HK-2 (cell line): Measurements from ENCODE around the gene PNPLA8.
A peak's percentile ranks its signal among the peaks of the same experiment; 100 is the strongest.
"Not testable (repeated sequence)": the region's sequence is repeated elsewhere in the genome, so short reads cannot be mapped to it uniquely, and the experiment has no call there.

Experiments
- DNase-seq: peaks from one replicate; pipeline ENCODE4 v3.0.0-alpha.2; 2018; ENCODE audit not compliant: unreplicated experiment

Gene PNPLA8

GRCh38 chr7:108528183-108528712, 2.3 kb upstream of the PNPLA8 start:
- no peak for DNase-seq

GRCh38 chr7:108526768-108527017, 758 bp upstream of the PNPLA8 start:
- no peak for DNase-seq

DNA sequence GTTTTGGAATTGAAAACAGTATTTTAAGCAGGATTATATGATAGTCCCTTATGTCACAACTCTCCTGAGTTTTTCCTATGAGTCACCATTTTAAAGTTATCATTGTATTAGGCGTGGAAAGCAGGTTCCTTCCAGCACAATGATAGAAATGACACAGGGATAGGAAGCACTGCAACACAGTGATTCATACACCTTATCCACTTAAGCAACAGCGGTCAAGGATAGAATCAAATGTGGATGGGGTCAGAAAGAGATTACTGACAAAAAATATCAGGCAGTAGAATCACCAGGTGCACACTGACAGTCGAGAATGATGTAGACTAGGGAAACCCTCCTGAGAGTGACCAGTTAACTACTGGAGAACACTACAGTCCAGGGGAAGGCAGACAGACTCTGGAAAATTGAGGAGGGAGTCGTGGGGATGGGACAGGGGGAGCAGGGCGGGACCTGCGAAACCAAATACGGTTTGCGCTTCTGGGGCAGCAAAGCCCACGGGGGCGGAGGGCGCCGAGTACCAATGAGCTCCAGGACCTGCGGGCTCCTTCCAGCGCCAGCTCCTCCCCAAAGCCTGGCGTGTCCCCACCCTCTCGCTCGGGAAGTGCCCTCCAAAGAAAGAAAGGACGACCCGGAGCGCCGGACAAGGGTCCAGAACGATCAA, 479 bp downstream of the PNPLA8 start:
- no peak for DNase-seq

DNA sequence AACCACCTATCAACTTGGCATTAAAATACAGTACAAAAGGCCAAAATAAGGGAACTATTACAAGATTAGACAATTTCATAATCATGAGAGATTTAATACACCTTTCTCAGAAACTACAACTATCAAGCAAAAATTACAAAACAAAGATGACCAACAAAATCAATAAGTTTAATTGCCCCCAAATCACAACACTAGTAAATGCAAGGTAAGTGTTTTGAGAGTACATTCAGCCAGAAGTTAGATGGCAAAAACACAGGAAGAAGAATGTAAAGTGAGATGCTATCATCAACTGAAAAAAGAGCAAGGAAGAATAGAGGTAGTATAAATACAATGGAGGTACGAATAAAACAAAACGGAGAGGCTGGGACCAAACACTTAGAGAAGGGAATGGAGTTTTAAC, 3.2 kb downstream of the PNPLA8 start:
- no peak for DNase-seq

- DNase-seq = no peak
These were observed 8.0 kb downstream of the PNPLA8 start for GRCh38 chr7:108517951-108518350.

DNA sequence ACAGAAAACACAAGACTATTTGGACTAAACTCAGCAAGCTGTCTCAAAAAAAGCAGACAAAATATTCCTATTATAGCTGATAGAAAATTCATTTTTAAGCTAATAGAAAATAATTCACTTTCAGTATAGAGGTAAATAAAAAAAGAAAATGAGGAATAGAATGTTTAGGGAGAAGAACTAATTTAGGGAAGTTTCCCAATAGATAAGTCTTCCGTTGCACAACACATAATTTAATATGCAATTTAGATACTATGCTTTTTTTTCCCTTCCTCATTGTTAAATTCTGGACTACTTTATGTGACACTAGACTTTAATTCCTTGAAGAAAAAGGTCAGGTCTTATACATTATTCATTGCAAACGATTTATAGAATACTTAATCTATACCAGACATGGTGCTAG, 10.3 kb downstream of the PNPLA8 start:
- DNase-seq = no peak

GRCh38 chr7:108515013-108515412, 10.9 kb downstream of the PNPLA8 start:
- no peak for DNase-seq

DNA sequence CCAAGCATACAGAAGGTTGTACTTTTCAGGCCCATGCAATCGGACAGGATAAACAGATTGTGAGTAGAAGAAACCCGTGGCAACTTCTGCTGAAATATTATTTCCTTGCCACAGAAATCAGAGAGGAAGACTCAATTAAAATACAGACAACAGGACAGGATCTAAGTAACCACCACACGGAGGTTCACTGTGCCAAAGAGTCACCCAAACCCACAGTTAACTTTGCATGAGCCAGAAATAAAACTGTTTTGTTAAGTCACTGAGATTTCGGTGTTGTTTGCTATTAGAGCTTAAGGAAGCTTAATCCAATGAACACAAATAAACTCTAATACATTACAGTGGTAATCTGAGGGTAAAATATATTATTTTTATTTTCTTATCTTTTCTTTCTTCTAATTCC, 14.0 kb downstream of the PNPLA8 start:
- DNase-seq = no peak

DNA sequence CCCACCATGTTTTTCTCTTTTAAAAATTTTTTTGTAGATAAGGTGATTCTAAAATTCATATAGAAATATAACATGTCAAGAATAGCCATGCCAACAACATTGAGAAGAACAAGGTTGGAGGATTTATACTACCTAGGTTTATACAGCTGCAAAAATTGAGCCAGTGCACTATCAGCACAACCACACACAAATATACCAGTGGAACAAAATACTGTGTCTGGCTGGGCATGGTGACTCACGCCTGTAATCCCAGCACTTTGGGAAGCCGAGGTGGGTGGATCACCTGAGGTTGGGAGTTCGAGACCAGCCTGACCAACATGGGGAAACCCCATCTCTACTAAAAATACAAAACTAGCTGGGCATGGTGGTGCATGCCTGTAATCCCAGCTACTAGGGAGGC, 21.4 kb downstream of the PNPLA8 start:
- not testable (repeated sequence) for DNase-seq

- DNase-seq = no peak
These were observed 22.6 kb downstream of the PNPLA8 start for GRCh38 chr7:108503112-108504026.

DNA sequence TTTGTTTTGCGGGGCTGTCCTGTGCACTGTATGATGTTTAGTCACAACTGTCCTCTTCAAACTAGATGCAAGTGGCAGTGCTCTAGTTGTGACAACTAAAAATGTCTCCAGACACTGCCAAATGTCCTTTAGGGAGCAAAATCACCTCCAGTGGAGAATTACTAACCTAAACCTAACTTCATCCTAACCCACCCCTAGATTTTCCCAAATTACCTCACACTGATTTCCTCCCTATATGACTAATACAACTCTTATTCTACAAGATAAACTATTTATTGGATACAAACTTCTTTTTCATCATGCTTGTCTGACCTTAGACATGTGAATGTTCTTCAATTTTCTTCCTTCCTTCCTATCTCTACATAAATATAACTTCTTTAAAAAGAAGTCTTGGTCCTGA, 26.4 kb downstream of the PNPLA8 start:
- DNase-seq = no peak

DNA sequence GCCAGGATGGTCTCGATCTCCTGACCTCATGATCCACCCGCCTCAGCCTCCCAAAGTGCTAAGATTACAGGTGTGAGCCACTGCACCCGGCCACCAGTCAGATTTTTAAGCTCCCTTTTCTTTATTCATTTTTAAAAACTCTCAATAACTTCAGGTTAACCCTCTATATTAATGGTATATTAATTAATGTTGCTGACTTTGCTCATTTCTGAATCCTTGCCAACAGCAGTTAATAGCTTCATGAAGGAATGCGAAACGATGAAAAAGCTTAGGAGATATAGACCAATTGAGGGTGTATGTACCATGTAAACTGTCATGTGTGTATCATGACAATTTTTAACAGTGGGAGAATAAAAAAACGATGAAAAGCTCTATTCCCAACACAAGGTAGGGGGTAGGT, 27.5 kb downstream of the PNPLA8 start:
- DNase-seq = no peak

DNA sequence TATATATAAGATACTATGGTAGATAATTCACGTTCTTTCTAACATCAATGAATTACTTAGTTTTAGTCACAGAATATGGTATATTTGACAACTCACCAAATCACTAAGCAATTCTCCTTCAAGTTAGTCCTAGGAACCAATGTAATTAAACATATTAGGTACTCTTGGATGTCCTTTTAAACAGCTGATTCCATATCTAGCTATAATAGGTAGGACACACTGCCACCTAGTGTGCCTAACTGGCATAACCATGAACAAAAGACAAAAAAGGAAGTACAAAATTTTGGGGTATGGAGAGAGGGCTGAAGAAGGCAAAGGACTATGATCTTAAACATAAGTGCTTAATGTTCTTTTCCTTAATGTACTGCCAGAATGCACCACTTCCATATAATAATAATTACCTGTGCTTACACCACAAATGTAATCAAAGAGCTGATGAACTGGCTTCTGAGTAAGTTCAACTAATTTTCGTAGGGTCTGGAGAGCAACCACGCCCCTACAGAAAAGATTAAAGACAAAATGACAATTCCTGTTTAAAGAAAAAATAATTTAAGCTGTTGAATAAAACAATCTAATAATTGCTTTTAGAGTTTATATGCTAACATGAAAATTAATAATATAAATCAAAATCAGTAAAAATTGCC, 28.7 kb downstream of the PNPLA8 start:
- DNase-seq = peak; percentile 11

- peak; percentile 81 for DNase-seq
These were observed 33.2 kb downstream of the PNPLA8 start for GRCh38 chr7:108492742-108493141.

DNA sequence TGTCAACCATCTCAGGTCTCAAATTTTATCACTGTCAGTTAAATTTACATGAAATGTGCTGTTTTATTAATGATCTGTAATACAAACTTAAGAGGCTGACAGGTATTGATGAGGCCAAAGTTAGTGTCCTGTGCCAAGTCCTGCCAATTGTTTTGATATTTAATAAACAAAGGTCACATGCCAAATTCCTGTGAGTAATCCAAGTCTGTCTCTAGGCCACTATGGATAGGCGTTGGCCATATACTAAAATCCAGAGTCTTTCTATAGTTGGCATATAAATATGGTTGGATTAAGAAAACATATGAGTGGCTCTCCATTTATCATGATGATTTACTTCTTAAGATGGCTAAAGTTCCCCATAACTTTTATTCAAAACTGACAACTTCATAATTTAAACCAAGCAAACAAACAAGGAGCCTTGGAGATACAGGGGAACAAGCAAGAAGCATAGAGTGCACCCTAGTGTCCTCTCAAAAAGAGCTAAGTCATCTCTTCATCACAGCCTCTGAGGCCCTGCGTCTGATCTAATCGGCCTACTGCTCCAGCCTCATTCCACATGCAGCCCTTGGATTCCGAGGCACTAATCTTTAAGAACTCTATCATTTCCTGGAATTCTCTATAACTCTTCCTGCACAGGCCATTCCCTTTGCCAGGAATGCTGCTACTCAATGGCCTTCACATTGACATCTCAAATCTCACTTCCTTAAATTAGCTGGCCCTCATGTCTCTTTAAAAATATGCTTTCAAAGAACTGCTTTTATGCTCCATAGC, 37.0 kb downstream of the PNPLA8 start:
- DNase-seq = no peak

GRCh38 chr7:108487646-108488045, 38.3 kb downstream of the PNPLA8 start:
- DNase-seq = no peak

DNA sequence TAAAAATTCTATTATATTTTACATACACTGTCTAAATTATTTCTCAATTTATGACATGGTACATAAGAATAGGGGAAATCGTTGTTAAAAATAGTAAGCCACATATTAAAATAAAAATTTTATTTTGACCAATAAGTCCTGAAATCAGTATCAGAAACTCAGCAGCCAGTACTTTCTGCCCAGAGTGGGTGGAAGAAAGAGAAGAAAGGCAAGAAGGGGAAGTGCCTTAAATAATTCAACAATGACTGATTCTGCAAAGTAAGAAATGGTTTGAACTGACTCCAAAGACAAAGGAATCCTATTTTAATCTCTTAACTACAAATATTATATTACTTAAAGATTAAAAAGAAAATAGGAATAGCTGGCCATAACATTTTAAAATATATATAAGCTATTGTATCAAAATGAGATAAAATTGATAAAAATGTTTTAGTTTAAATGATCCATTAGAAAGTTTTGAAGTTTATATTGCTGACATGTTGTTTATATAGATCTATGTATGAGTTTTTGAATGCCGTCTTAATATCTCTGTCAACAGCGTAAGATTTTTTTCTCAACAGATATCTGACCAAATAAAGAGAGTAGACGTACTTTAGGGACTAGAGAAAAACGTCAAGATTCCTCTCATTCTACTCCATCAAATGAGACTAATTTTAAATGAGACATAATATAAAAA, 39.5 kb downstream of the PNPLA8 start:
- no peak for DNase-seq

DNA sequence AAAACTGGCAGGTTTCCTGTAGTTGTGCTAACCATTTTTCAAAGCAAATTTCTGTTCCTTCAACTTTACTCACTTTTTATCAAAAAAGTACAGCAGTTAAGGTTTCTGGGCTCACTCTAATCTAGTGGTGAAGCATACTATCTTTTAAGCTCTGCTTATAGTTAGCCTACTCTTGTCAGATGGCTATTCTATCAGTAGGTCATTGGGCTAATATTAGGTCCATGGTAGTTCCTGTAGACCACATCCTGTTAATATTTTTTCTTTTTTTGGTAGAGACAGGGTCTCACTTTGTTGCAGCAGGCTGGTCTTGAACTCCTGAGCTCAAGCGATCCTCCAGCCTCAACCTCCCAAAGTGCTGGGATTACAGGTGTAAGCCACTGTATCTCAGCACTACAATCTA, 41.8 kb downstream of the PNPLA8 start:
- DNase-seq = no peak

- peak; percentile 15 for DNase-seq
These were observed 45.6 kb downstream of the PNPLA8 start for GRCh38 chr7:108480311-108480710.

DNA sequence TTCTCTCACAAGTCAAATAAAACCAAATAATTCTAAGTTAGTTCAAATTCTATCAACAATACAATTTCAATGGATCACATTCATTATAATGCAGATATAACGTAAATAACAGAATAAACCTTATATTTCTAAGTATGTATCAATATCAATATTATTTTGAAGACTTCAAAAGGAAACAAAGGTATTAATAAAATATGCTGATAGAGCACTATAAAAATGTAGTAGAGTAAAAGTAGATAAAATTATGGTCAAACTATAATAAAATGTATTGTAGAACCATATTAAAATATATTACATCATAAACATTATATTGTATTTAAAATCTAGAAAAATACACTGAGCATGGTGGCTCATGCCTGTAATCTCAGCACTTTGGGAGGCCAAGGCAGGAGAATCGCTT, 46.2 kb downstream of the PNPLA8 start:
- DNase-seq = no peak

- DNase-seq = no peak
These were observed 46.8 kb downstream of the PNPLA8 start for GRCh38 chr7:108479118-108479517.
